HG03097 (cell line): ENCODE results near the gene PYROXD2.

Source experiments
- ATAC-seq: cut with Tn5 transposase; IDR thresholded peaks from one replicate; pipeline ENCODE4 v1.9.1; 2021; ENCODE audit not compliant: unreplicated experiment, low FRiP score

Gene PYROXD2

DNA sequence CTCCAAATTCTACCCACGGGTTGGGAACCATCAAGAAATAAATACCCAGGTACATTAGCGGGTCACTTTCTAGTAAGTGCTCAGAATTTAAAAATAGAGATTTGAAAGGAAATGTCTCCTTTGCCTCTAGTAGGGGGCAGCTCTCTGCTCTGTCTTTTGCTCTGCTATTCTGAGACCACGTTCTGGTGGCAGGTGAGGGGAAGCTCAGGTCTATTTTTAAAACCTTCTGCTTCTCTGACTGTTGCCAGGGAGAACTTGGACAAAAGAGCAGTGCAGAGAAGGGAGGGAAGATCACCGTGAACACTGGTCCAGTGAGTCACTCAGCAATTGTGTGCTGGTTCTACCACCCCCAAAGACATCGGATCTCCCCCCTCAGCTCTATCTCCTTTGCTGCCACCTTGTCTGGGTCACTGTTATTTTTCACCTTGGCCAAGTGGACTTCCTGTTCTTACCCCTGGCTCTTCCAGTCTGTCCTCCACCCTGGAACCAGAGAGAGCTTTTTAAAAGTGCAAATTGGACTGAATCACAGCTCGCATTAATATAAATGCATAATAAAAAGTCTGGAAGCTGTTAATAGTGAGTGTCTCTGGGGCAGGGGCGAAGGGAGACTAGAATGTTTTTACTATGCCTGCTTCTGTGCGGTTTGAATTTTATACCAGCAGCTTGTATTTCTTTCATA lies 74.6 kb downstream of the PYROXD2 start:
- ATAC-seq, result peak; percentile 33

DNA sequence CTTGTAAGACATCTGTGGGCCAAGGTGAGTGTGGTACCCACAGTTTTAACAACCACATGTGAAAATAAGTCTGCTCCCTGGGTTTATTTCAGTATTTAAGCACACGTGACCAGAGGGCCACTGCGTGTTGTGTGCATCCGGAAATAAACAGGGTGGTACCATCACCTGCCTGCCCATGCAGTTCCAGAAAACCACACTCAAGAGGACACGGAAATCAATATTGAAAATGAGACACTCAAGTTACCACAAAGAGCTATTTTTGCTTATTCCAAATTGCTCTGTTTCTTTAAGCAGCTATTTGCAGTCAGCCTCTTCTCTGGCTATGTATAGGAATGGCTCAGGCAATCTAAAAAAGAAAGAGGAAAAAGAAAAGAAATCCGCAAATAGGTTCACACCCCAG lies 75.2 kb downstream of the PYROXD2 start:
- peak; percentile 79 for ATAC-seq

DNA sequence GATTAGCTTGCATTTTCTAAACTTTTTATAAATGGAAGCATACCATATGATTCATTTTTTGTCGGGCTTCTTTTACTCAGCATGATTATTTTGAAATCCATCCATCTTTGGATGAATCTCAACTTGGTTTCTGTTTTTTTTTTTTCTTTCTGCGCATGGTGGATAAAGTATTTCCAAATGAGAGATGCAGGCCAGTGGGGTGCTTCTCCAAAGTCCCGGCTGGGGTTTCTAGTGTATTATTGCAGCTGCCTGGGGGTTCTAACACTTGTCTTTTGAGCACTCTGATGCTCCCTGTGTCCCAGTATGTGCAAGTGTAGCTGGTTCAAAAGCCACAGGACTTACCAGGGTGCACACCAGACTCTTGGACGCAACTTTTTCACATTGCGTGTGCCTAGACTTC lies 76.1 kb downstream of the PYROXD2 start:
- no peak for ATAC-seq

DNA sequence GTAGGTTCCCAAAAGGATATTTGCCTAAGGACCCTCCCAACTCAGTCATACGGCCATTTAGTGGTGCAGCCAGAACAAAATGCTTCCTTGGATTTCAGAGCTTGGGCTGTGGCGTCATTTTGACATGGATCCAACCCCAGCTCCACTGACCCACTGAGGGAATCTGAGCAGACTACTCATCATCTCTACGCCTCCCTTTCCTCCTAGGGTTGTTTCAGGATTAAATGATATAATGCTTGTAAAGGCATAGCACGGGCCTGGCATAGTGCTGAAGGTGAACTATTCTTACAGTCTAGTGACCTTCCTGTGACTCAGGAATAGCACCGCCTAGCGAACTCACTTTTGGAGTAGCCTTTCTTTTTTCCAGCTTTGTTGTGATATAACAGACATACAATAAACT lies 76.7 kb downstream of the PYROXD2 start:
- no peak for ATAC-seq

DNA sequence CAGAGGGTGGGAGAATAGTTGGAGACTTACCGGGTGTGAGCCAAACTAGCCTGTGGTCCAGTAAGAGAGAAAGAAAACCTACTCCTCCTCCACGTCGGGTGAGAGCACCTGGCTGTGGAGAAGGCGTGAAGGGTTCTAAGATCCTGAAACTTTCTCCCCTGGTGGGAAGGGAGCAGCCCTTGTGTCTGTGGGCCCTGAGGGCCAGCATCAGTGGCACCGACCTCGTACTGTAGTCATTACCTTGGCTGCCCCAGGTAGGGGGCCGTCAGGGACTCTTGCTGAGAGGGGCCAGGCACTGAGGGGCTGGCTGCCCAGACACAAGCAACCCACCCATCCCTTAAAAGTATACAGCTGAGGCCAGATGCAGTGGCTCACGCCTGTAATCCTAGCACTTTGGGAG lies 77.5 kb downstream of the PYROXD2 start:
- ATAC-seq, result no peak
